IPS-NIHi7 (cell line): Measurements from ENCODE around the gene KRTAP2-4.
"Not testable (repeated sequence)": the region's sequence is repeated elsewhere in the genome, so short reads cannot be mapped to it uniquely, and the experiment has no call there.

ENCODE experiments used
- DNase-seq: peaks from one replicate; pipeline ENCODE4 v3.0.0; 2012; ENCODE audit warnings: mixed read lengths; ENCODE audit errors: extremely low spot score

KRTAP2-4 gene, protein sequence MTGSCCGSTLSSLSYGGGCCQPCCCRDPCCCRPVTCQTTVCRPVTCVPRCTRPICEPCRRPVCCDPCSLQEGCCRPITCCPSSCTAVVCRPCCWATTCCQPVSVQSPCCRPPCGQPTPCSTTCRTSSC

DNA sequence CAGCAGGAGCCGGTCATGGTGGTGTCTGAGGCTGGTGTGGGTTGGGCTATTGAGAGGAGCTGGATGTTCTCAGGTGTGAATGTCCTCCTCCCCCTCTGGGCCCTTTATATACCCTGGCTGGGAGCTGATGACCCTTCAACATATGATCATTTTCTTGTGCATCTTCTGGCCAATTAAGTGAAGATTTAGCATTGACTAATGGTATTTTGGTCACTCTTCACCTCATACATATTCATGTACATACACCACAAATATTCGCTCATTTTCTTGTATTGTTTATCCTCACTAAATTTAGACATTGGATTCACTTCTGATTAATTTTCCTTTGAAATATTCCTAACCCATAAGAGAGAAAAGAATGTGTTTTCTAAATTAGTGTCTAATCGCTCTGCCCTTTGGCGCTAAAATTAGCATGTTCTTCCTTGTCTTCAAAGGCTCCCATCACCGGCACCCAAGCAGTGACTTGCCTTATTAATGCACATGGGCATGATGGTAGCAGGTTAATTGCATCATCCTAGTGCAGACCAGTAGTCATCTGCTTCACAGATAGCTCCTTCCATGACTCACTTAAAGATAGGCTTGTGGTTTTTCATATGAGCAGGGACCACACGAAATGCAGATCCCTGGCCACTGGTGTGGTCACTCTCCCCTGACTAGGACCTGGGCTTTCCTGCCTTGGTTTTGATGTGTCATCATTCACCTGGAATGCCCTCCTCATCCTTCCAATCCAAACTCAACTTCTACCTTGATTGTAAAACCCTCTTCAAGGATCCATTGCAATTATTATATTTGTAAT lies at the start of gene KRTAP2-4:
Gene KRTAP2-4 (minus strand): TSS at position 51 of the 796 bp plus-strand sequence. CDS start 34 bp downstream, at position 17.
- no peak for DNase-seq

GRCh38 chr17:41111151-41111885 lies 45.6 kb upstream of the KRTAP2-4 start:
- DNase-seq = no peak

DNA sequence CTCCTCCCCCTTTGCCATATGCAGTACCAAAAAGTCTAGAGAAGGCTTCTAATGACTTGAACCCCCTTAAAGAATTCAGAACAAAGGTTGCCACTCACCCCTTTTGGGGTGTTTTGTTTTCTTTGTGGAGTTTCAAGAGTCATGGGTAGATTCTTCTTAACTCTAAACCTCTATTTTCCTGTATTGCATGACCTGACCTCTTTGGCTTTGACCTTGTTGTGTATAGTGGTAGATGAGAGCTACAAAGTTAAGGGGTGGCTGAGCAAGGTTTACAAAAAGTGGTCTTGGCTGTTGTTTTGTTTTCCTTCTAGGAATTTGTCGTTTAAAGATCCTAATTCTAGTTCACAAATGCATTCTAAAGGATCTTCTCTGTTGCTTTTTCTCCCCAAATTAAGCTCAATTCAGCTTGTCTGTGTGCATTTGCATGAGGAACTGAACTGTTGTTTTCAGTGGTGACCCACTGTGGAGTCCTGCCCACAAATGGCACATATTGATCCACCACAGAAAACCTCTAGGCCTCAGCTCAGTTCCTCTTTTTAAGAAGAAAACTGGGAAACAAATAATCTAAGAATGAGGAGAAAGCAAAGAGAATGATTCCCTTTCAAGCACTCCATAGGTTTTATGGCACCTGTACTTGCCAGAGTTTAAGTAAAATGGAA lies 43.2 kb upstream of the KRTAP2-4 start:
- not testable (repeated sequence) for DNase-seq

- DNase-seq = no peak
These were observed 42.3 kb upstream of the KRTAP2-4 start for GRCh38 chr17:41107941-41108450.

- not testable (repeated sequence) for DNase-seq
These were observed 39.7 kb upstream of the KRTAP2-4 start, which contains the start of gene KRTAP4-9 for GRCh38 chr17:41105347-41105746. TSS of gene KRTAP4-9 (plus strand) at chr17:41105389. CDS start at chr17:41105389, 0 bp downstream.

DNA sequence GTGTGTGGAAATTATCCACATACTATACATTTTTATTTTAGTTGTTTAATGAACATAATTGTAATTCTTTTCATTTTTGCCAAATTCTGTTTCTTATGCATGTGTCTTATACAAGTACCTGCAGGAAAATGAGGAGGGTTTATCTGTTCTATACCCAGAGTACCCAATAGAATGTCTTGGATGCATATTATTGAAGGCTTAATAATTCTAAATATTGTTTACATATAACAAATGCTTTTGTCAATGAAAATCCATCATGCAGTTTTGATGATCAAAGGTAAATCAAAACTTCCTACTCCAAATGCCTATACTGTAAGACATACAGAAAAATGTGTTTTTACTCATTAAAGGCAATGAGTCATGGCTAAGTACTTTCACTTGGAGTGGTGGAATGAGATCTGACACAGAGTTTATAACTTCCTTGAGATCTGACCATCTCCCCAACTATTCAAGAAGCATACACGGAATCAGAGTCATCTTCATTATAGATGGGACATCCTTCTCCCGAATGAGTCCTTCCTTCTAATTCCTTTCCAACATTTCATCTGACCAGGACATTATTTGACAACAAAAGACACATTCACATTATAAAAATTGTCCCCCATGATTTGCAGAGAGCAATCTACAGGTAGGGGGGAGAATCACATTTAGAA lies 38.8 kb upstream of the KRTAP2-4 start:
- DNase-seq = not testable (repeated sequence)

GRCh38 chr17:41103896-41104295 lies 38.2 kb upstream of the KRTAP2-4 start:
- DNase-seq = no peak

GRCh38 chr17:41101586-41102259 lies 36.0 kb upstream of the KRTAP2-4 start, which contains the start of gene KRTAP4-16:
TSS of gene KRTAP4-16 (minus strand) at chr17:41102209. CDS start at chr17:41102209, 0 bp downstream.
- DNase-seq = no peak

DNA sequence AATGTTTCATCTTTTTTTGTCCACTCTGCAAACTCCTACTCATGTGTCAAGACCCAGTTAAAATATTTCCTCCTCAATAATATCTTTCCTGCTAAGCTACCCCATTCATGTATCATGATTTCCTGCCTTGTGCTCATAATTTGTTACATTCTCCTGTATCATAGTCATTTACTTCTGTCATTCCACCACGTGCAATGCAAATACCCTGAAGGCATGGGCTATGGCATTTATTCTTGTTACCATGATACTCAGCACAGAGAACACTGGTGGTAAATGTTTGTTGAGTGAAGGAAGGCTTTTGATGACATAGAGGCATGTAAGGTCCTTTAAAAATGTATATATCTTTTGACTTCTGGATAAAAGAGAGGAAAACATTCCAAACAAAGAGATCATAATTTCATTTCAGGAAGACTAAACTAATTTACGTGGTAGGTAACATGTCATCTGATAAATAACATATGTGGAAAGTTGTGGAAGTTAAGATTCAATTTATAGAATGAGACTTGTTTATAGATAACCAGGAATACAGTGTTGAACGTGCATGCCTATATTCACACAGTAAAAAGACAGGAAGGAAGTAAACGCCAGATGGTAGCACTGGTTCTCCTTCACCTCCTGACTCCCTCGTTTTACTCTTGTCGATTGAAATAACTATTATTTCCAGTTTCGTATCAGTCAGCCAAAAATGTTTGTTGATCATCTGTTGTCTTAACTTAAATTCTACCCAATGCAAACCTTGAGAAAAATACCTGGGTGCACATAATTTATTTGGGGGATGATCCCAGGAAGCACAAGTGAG lies 34.2 kb upstream of the KRTAP2-4 start:
- not testable (repeated sequence) for DNase-seq

DNA sequence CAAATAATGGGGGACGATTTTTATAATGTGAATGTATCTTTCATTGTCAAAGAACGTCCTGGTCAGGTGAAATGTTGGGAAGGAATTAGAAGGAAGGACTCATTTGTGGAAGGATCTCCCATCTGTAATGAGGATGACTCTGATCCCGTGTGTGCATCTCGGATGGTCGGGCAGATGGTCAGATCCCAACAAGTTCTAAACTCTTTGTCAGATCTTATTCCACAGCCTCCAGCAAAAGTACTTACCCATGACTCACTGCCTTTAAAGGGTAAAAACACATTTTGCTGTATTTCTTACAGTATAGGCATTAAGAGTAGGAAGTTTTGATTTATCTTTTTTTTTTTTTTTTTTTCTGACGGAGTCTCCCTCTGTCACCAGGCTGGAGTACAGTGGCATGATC lies 32.8 kb upstream of the KRTAP2-4 start:
- DNase-seq = no peak

DNA sequence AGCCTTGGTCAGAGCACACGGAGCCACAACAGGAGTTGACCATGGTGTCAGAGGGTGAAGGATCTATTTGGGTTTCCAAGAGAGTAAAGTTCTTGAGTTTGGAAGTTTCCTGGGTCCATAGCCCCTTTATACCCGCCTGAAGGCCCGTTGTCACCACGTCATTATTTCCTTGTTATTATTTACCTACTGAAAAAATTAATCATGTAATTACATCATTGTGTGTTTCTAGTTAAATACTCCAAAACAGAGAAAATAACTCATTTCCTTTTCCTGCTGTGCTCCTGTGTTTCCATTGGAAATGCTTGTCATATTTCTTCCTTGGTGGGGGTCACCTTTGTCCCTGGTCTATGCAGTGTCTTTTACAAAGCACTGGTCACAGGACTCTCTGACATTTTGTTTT lies 32.4 kb upstream of the KRTAP2-4 start, which contains the start of gene KRTAP4-8:
Gene KRTAP4-8 (minus strand): TSS at position 101 of the 400 bp plus-strand sequence. CDS start 58 bp downstream, at position 43.
- no peak for DNase-seq

DNA sequence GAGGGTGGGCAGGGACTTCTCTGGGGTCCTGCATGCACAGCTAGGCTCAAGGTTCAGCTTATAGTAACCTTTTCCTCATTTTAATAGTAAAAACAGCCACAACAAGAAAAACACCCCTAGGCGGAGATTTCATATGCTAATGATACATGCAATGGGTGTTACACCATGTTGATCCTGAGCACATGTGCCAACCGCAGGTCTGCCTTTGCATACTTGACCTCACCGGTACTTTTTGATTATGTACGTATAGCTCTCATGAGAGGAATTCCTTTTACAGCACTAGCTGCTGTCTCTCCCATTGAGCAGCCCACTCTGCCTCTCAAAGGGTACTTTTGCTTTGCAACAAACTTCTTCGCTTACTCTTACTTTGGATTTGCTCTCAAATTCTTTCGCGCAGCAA lies 30.4 kb upstream of the KRTAP2-4 start:
- DNase-seq = no peak

- DNase-seq = not testable (repeated sequence)
These were observed 23.2 kb upstream of the KRTAP2-4 start for GRCh38 chr17:41088760-41089352.

DNA sequence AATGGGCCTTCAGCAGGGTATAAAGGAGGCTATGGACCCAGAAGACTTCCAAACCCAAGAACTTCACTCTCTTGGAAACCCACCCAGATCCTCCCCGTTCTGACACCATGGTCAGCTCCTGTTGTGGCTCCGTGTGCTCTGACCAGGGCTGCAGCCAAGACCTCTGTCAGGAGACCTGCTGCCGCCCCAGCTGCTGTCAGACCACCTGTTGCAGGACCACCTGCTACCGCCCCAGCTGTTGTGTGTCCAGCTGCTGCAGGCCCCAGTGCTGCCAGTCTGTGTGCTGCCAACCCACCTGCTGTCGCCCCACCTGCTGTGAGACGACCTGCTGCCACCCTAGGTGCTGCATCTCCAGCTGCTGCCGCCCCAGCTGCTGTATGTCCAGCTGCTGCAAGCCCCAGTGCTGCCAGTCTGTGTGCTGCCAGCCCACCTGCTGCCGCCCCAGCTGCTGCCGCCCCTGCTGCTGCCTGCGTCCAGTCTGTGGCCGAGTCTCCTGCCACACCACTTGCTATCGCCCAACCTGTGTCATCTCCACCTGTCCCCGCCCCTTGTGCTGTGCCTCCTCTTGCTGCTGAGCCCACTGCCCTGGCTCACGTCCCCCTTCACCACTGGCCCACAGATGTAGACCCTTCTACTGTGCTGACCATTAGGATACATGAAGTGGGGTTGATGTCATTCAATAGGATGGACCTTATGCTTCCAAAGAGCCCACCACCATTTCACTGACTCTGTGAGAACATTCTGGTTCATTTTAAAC lies 18.6 kb upstream of the KRTAP2-4 start, which contains the start of gene KRTAP4-7:
Gene KRTAP4-7 (plus strand): TSS at position 51 of the 757 bp plus-strand sequence. CDS start 57 bp downstream, at position 108.
- DNase-seq = not testable (repeated sequence)

DNA sequence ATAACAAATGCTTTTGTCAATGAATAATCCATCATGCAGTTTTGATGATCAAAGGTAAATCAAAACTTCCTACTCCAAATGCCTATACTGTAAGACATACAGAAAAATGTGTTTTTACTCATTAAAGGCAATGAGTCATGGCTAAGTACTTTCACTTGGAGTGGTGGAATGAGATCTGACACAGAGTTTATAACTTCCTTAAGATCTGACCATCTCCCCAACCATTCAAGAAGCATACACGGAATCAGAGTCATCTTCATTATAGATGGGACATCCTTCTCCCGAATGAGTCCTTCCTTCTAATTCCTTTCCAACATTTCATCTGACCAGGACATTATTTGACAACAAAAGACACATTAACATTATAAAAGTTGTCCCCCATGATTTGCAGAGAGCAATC lies 17.7 kb upstream of the KRTAP2-4 start:
- DNase-seq = not testable (repeated sequence)

GRCh38 chr17:41082626-41083025 lies 16.9 kb upstream of the KRTAP2-4 start:
- no peak for DNase-seq

- no peak for DNase-seq
These were observed 11.1 kb upstream of the KRTAP2-4 start for GRCh38 chr17:41076788-41077187.

DNA sequence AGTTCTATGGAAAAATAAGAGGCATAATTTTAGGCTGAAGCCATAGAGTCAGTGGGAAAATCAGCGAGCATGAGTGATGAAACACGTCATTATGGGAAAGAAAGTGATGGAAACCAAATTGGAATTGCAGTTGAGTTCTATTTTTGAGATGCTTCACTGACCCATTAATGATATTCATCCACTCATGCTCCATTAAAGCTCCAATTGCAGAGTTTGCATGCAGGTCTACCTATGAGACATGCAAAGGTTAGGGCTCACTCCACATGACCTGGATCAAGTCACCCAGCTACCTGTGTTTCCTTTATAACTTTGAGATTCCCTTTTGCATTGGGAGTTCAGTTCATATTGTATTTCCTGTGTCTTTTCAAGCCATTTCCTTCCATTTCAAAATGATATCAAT lies 8.0 kb upstream of the KRTAP2-4 start:
- DNase-seq = no peak
